HUDEP-2 (cell line): ENCODE measurements around the gene TRIM7.

Experiments
- DNase-seq, 76 experiments: peaks; one replicate each; lab custom pipeline; 2025; ENCODE audit not compliant: unreplicated experiment in 76 of 76; lab: John Stamatoyannopoulos, UW

The TRIM7 gene

DNA sequence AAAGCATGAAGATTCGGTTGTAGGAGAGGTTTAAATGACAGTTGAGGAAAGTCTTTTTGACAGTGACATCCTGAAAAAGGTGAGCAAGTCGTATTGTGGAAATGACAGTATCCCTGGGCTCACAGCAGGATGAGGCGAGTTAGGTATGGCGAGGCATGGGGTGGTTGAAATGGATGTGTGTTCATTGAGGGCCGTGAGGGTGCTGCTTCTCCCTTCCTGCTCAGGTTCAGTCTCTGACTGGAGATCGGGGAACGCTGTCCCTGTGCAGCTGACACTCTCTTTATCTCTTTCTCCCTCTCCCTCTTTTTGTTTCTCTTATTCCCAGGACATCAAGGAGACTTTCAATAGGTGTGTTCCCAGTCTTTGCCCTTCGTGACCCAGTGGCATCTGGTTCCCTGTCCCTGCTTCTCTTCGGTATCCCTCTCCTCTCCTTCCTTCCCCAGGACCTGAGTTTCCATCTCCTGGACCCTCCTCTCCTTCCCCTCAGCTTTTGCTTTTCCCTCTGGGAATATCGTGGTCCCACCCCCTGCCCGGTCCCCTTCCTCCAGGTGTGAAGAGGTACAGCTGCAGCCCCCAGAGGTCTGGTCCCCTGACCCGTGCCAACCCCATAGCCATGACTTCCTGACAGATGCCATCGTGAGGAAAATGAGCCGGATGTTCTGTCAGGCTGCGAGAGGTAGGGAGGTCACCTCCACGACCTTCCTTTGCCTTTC is 28.2 kb upstream of the TRIM7 start:
- no peak for DNase-seq

DNA sequence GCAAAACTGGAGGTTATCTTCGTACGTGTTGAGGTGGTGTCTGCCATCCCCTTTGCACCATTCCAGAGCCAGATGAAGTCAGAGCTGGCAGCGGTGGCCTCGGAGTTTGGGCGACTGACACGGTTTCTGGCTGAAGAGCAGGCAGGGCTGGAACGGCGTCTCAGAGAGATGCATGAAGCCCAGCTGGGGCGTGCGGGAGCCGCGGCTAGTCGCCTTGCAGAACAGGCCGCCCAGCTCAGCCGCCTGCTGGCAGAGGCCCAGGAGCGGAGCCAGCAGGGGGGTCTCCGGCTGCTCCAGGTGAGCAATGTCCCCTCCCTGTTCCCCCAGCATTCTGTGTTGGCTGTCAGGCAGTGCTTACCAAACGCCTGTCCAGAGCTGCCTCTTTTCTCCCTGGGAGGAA is 27.6 kb upstream of the TRIM7 start:
- no peak for DNase-seq

DNA sequence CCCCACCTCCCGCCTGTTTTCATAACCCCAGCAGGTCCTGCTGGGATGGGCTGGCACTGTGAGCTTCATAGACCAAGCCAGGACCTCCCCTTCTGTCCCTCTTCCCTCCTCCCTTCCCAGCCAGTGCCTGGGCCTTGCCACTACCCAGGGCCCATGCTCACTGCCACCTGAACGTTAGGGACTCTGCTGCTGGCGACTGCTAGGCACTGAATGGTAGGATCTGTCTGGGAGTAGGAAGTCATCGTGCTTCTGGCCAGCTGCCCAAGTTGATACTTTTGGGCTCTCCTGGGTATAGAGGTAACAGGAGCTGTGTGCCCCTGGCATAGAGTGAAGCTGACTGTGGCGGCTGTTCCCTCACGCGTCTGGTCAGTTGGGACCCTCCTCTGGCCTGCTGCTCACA is 26.4 kb upstream of the TRIM7 start:
- no peak for DNase-seq

DNA sequence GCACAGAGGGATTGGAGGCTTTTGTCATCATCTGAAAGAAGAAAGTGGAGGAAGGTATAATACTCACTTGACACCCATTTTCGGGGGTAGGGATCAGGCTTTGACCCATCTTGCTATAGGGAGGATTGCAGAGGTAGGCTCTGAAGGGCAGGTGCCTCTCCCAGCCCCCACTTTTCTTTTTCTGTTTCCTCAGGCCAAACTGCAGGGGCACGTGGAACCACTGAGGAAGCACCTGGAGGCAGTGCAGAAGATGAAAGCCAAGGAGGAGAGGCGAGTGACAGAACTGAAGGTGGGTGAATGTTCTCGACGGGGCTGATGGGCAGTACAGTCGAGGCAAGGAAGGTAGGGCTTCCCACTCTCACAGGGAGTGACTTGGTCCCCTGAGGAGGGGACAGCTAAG is 25.6 kb upstream of the TRIM7 start:
- no peak for DNase-seq

DNA sequence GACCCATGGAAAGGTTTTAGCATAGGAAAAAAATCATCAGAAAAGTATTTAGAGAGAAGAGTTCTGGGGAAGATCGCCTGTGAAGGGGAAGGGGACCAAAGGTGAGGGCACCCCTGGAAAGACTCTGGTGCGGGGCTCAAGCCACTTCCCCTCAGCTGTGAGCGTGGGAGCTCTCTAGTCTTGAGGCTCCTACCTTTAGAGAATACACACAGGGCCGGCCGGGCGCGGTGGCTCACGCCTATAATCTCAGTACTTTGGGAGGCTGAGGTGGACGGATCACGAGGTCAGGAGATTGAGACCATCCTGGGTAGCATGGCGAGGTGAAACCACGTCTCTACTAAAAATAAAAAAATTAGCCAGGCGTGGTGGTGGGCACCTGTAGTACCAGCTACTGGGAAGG is 25.0 kb upstream of the TRIM7 start:
- no peak for DNase-seq

DNA sequence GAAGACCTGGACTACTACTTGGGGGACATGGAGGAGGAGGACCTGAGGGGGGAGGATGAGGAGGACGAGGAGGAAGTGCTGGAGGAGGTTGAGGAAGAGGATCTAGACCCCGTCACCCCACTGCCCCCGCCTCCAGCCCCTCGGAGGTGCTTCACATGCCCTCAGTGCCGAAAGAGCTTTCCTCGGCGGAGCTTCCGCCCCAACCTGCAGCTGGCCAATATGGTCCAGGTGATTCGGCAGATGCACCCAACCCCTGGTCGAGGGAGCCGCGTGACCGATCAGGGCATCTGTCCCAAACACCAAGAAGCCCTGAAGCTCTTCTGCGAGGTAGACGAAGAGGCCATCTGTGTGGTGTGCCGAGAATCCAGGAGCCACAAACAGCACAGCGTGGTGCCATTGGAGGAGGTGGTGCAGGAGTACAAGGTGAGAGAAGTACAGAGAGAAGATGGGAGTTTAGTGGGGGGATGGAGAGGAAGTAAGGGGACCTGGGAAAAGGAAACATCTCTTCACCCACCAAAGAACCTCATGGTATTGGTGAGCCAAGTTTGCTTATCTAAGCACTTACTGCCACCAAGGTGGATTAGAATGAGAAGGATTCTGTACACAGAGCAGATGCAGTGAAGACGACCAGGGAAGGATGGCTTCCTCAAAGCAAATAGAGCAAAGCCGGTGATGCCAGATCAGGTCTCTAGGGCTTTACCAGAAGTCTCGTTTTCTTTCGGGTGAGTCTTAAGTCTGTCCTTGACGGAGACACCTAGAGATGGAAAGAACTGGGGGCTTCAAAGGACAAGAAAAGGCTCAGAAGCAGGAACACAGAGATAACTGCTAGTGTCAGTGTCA is 19.6 kb upstream of the TRIM7 start:
- no peak for DNase-seq

DNA sequence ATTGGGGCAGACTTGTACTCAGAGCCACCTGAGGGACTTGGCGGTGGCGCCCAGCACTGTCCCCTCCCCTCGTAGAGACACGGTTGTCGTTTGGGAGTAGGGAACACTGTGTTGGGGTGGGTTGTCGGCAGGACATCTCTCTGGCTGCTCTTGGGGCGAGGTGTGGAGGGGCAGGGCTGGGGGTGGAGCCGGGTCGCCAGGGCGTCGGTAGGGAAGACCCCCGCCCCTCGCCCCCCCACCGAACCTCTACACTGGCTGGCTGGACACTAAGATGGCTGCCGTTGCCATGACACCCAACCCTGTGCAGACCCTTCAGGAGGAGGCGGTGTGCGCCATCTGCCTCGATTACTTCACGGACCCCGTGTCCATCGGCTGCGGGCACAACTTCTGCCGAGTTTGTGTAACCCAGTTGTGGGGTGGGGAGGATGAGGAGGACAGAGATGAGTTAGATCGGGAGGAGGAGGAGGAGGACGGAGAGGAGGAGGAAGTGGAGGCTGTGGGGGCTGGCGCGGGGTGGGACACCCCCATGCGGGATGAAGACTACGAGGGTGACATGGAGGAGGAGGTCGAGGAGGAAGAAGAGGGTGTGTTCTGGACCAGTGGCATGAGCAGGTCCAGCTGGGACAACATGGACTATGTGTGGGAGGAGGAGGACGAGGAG is 18.9 kb upstream of the TRIM7 start:
- DNase-seq: no peak

DNA sequence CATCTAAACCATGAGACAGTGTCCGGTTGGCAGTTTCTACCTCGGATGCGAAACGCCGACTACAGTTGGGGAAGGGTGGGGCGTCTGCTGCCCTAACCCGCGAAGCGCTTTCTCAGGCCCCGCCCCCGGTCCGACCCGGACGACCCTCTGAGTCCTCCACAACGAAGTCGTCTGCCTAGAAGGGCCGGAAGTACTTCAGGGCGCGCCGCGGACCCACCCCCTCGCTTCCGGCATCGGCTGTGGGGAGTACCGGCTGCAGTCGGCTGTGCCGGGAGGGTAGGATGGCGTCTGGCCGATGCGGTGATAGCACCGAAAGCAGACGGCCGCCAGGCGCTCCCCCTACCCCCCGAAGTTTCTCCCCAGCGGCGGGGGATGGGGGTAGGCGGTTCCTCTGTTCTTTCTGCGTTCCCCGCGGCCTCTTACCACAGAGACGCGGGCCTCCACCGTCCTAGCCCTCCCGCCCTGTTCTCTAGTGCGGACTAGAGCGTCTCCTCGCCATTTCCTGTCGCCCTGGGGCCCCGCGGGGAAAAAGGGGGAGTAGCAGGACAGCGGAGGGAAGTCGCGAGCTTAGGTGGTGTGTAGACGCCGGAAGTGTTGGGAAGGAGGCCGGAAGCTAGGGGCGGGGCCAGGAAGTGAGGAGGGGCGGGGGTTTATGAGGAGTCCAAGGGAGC is 18.2 kb upstream of the TRIM7 start, which contains the start of gene TRIM41:
Gene TRIM41 (plus strand): TSS at position 224 of the 671 bp plus-strand sequence. CDS start 719 bp downstream, outside the sequence.
- no peak for DNase-seq

DNA sequence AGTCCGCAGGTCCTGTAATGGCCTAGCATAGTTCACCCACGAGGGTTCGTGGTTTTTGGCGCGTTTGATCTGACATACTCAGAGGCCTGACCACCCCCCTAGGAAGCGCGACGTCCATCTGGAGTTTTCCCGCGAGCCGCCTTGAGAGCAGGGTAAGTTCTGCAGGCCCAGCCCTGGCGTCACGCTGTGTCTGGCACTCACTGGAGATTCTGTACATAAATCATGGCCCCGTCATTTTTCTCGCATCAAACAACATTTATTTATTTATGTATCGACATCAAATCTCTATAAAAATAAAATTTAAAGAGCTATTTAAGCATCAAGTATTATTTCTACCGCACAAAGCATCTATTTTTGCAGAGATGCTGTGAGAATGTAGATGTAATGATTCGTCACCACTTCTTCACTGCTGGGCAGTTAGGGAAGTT is 17.6 kb upstream of the TRIM7 start:
- no peak for DNase-seq

DNA sequence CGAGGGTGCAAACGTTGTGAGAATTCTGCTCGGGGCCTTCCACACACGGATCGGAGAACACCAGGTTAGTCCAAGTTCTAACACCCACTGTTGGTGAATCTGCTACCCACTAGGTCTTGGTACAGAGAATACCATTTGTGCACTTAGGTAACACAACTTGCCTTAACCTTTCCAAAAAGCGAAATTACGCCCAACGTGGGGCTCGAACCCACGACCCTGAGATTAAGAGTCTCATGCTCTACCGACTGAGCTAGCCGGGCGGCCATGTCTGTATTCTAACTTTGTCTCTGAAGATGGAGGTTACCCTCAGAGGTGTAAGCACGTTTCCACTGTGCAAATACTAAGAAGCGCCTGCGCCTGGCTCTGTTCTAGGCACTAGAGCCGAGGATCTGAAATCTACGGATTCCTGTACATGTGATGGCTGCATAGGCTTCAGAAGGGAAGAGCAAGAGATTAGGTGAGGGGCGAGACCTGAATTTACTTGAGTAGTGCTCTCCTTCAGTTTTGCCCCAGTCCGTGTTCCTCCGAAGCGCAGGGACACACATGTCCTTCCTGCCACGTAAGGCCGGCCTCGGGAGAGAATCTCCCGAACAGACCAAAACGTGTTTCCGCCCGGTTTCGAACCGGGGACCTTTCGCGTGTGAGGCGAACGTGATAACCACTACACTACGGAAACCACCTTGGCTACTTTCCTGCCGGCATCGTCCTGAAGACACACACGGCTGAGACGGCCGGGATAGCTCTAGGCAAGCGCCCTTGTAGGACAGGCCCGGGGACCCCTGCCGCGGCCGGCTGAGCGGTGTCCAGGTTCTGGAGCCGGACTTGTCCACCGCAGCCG is 17.0 kb upstream of the TRIM7 start:
- DNase-seq: no peak

DNA sequence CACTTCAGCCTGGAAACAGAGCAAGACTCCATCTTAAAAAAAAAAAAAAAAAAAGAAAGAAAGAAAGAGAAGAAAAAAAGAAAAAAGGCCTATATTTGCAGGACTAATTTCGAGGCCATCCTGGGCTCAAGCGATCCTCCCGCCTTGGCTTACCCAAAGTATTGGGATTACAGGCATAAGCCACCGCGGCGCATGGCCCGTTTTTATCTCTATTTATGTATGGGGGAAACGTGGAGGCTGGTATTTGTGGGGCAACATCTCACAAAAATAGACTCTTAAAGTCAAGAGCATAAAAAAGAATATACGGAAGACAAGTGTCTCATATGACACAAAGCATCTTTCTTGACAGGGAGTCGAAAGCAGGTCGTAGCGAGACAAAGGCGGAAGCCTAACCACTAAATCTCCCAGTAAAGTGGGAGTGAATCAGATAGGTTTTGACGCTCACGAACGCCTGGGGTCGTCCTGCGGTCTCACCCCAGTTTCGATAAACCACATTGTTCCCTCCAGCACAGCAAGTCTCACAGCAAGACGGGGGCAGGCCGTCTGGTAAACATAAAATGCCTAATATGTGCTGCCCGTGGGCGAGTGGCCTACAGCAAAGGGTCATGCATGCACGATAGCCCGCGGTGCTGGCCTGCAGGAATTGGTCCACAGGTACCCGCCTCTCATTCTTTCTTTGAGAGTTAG is 16.3 kb upstream of the TRIM7 start:
- no peak for DNase-seq

DNA sequence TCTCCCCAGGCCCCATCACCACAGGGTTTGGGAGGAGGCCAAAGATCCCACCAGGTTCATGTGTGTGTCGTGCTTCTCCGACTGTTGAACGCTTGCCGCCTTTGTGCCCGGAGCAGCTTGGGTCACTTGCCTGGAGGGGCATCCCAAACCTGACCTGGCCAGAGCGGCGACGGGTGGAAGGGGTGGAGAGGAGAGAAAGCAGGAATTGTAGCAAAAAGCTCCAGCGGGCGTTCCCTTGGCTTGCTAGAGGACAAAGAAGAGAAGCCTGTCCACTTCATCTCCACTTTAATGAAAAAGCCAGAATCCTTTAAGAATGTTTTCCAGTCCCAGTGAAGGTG is 15.2 kb upstream of the TRIM7 start:
- DNase-seq: no peak

DNA sequence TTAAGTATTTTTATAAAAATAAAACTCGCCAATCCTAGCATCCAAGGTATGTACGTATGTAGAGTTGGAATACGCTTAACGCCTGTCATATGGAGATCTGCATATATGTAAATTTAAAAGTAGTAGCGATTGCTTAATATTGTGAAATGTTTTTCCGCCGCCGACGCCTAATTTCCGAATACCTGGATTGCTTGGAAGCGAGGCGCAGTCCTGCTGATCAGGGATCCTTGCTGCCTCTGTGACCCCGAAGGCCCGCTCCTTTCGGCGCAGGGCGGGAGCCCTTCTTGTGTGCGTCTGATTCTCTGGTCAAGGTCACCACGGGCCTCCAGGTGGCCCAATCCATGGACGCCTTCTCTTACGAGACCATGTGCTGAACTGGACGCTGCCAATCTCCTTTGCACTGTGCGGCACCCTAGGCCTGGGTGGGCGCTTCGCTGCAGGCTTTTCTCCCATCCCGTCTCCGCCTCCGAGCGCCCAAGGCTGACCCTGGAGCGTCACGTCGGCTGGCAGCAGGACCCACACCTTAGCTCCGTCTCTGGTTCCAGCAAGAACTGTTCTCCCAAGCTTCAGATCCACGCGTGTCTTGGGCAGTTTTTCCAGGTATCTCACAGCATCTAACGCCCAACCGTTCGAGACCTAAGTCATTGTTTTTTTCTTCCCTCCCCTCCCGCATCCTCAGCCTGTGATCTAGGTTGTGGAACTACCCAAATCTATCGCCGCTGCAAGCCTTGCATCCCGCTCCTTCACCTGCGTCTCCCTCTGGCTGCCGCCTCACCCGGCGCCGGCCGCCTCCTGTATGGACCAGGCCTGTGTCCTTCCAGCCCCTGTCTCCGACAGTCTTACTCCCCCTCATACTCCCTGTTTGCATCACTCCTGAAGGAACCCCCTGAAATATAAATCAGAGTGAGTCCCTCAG is 14.5 kb upstream of the TRIM7 start:
- DNase-seq: no peak

DNA sequence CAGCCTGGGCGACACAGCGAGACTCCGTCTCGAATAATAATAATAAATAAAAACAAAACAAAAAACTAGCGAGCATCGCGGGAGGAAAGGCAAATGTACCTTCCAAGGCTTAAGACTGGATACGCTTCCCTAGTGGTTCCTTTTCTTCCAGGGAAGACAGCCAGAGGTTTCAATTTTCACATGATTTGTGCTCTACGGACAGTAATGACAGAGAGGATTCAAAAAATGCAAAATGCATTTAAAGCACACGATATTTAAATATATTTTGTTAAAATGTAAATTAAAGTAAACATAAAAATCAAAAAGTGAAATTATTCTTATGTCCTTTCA is 13.8 kb upstream of the TRIM7 start:
- DNase-seq: no peak

DNA sequence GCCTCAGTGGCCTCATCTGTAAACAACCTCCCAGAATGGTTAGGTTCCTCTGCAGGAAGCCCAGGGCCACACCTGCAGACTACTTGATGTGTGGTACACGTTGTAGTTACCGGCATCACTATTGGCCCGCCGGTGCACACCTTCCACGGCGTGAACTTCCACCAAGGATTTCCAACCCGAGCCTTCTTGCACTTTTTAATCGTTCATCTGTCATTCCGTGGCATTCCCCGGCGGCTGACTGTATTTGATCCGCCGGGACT is 12.7 kb upstream of the TRIM7 start:
- no peak for DNase-seq

DNA sequence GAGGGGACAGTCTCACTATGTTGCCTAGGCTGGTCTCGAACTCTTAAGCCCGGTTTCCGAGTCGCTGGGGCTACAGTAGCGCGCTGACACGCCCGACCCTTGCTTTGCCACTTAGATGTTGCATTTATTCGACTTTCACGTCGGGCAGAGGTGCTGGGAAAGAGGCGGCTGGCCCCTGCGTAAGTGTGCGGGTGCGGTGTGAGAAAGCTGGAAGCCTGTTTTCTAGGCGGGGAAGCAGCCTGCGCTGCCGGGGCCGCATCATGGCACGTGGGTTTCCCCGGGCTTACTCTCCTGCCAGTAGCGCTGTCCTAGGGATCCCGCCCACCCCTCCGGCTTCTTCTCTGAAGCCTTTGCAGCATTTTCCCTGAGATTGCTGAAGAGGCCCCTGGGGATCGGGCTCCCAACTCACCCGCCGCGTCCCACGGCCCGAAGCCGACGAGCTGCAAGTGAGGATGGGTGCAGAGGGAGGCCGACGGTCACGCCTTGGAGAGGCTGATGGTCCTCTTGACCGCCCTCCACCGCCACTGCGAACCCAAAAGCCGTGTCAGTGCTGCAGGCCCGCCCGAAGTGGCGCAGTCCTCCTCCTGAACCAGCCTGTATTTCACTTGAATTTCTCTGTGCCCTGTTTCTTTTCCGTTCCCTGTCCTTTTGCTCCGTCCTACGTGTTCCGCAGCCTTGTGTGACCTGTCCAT is 12.3 kb upstream of the TRIM7 start:
- DNase-seq: no peak

DNA sequence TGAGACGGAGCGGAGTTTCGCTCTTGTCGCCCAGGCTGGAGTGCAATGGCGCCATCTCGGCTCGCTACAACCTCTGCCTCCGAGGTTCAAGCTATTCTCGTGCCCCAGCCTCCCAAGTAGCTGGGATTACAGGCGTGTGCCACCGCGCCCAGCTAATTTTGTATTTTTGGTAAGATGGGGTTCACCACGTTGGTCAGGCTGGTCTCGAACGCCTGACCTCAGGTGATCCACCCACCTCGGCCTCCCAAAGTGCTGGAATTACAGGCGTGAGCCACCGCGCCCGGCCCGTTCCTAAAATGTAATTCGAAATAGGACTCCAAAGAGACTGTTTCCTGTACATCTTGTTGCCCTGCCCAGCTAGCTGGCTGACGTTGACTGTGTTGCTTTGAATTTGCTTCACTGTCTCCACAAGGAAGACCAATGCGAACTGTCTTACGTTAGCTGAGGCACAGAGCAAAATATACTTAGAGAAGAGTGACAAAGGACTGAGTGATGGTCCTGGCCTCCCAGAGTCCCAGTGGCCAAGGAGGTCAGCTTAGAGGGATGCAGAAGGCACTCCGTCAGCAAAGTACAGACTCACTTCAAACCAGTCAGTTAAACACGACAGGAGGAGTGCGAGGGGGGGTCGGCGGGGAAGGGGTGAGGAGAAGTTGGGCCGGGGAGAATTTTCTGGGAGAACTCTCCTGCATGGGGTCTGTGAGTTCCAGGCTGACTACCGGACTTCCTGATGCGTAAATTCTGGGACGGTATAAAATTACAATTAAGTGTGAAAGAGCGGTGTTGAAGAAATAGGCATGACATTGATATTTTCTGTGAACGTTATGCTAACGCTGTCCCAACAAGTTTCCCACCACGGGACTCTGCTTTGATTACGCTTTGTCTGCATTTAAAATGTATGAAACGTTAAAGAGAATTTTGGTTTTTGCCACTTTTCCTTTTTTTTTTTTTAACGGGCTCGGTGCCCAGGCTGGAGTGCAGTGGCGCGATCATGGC is 11.3 kb upstream of the TRIM7 start:
- no peak for DNase-seq
